Measurements from ENCODE around the gene DHRS11. TPM values are rescaled to one million over a fixed set of nuclear protein-coding genes. Genes with fewer than 3 reads are reported as not detected.

DHRS11 gene
- total RNA-seq, 1 experiment from 2014 or later, result 24.2 TPM

- Histone ChIP-seq H3K36me3 (ENCODE audit: low read depth) (no peaks in the 10 kb centered on the region), H3K4me3 (no peak overlapping the region), H3K9me3 (ENCODE audit: insufficient read depth, low read depth) (no peaks in the 10 kb centered on the region), H3K4me2 (no peak overlapping the region), H3K4me1 (replicated peaks; ENCODE audit: insufficient read depth) (no peaks in the 10 kb centered on the region), H3K27ac (no peak overlapping the region), H3F3A (ENCODE audit: insufficient read depth, low read depth) (no peaks in the 10 kb centered on the region), H2AFZ (no peak overlapping the region), H4K20me1 (ENCODE audit: insufficient read depth) (no peaks in the 10 kb centered on the region), H3K79me2 (ENCODE audit: low read depth) (no peaks in the 10 kb centered on the region), H3K27me3 (ENCODE audit: insufficient read depth, low read depth) (peaks cover 24% of the 10 kb centered on the region), H3K9me2 (ENCODE audit: insufficient read depth) (no peaks in the 10 kb centered on the region)
- POLR2A ChIA-PET (ENCODE audit: unreplicated experiment), result no interaction called here
- BruUV-seq (replicated peaks), result no TSS peak
- CTCF ChIA-PET, result no interaction called here
- no peak for TF ChIP-seq EZH2 (IDR thresholded peaks at IDR 0.05; ENCODE audit: low read depth)
- TF ChIP-seq, protein P1, sequence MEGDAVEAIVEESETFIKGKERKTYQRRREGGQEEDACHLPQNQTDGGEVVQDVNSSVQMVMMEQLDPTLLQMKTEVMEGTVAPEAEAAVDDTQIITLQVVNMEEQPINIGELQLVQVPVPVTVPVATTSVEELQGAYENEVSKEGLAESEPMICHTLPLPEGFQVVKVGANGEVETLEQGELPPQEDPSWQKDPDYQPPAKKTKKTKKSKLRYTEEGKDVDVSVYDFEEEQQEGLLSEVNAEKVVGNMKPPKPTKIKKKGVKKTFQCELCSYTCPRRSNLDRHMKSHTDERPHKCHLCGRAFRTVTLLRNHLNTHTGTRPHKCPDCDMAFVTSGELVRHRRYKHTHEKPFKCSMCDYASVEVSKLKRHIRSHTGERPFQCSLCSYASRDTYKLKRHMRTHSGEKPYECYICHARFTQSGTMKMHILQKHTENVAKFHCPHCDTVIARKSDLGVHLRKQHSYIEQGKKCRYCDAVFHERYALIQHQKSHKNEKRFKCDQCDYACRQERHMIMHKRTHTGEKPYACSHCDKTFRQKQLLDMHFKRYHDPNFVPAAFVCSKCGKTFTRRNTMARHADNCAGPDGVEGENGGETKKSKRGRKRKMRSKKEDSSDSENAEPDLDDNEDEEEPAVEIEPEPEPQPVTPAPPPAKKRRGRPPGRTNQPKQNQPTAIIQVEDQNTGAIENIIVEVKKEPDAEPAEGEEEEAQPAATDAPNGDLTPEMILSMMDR (conservative IDR thresholded peaks at IDR 0.05), result no peak
- intact Hi-C loops (cut with micrococcal nuclease; ENCODE audit: unreplicated experiment), result no loop called here
- DNase-seq, result no peak
Observed at GRCh38 chr17:36645422-36645821, 53.7 kb downstream of the DHRS11 start.

DNA sequence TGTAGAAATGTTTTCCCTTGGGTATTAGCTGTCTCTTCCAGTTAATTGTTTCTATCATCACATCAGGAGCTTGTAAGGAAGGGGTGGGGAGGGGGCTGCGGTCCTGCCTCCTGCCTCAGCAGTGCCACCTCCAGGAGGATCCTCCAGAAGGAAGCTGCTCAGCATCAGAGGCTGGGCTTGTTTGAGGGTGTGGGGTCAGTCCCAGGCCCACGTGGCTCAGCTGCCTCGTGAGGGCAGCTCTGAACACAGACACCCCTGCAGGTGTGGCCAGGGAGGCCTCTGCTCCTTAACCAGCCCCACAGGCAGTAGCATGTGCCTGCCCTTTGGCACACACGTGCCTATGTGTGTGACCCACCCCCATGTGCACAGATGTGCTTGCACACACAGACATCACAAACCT lies 56.0 kb downstream of the DHRS11 start:
- no peak for DNase-seq
- TF ChIP-seq EZH2 (IDR thresholded peaks at IDR 0.05; ENCODE audit: low read depth), result no peak
- TF ChIP-seq, protein P1 (conservative IDR thresholded peaks at IDR 0.05), result no peak; the same call in 1 of the 2 replicates
- CTCF ChIA-PET, result interaction anchor here (0.7 kb wide), 1 partner anchor 400 kb away, joined by 6 read pairs; no protein-coding TSS in a partner anchor
- Histone ChIP-seq H3K4me3 (no peak overlapping the region), H3K4me1 (replicated peaks; ENCODE audit: insufficient read depth) (peaks cover 8% of the 10 kb centered on the region), H3K27ac (no peak overlapping the region), H3K36me3 (ENCODE audit: low read depth) (no peaks in the 10 kb centered on the region), H3K27me3 (ENCODE audit: insufficient read depth, low read depth) (peaks cover 17% of the 10 kb centered on the region), H3K79me2 (ENCODE audit: low read depth) (no peaks in the 10 kb centered on the region), H2AFZ (no peak overlapping the region), H3F3A (ENCODE audit: insufficient read depth, low read depth) (no peaks in the 10 kb centered on the region), H3K9me2 (ENCODE audit: insufficient read depth) (no peaks in the 10 kb centered on the region), H3K9me3 (ENCODE audit: insufficient read depth, low read depth) (no peaks in the 10 kb centered on the region), H3K4me2 (no peak overlapping the region), H4K20me1 (ENCODE audit: insufficient read depth) (no peaks in the 10 kb centered on the region)
- no TSS peak for BruUV-seq (replicated peaks)
- intact Hi-C loops (cut with micrococcal nuclease; ENCODE audit: unreplicated experiment), result no loop called here
- POLR2A ChIA-PET (ENCODE audit: unreplicated experiment), result no interaction called here

GRCh38 chr17:36650096-36650775 lies 58.6 kb downstream of the DHRS11 start:
- no peaks in the 10 kb centered on the region for H3K9me3 ChIP-seq (ENCODE audit: insufficient read depth, low read depth)
- no peak overlapping the region for H2AFZ ChIP-seq
- no peak overlapping the region for H3K4me3 ChIP-seq
- BruUV-seq (replicated peaks), result no TSS peak
- no peak overlapping the region for H3K4me2 ChIP-seq
- no peaks in the 10 kb centered on the region for H4K20me1 ChIP-seq (ENCODE audit: insufficient read depth)
- ChIA-PET POLR2A (ENCODE audit: unreplicated experiment) (no interaction called here), CTCF (no interaction called here)
- no peak for DNase-seq
- H3K79me2 ChIP-seq (ENCODE audit: low read depth), result no peaks in the 10 kb centered on the region
- TF ChIP-seq, protein P1 (conservative IDR thresholded peaks at IDR 0.05), result no peak
- no peak for TF ChIP-seq EZH2 (IDR thresholded peaks at IDR 0.05; ENCODE audit: low read depth)
- no peaks in the 10 kb centered on the region for H3K9me2 ChIP-seq (ENCODE audit: insufficient read depth)
- no peak overlapping the region for H3K27ac ChIP-seq
- intact Hi-C loops (cut with micrococcal nuclease; ENCODE audit: unreplicated experiment), result no loop called here
- no peaks in the 10 kb centered on the region for H3F3A ChIP-seq (ENCODE audit: insufficient read depth, low read depth)
- no peaks in the 10 kb centered on the region for H3K36me3 ChIP-seq (ENCODE audit: low read depth)
- H3K4me1 ChIP-seq (replicated peaks; ENCODE audit: insufficient read depth), result peaks cover 15% of the 10 kb centered on the region
- H3K27me3 ChIP-seq (ENCODE audit: insufficient read depth, low read depth), result 0 out of 2 replicates have a peak, but pooled peaks cover 4% of the 10 kb centered on the region

Other genes starting within 250 kb of the DHRS11 start
- gene TBC1D3H, start 203.4 kb upstream of the DHRS11 start, total RNA-seq (2021), result not detected in 2 replicates
- 32.1 and 35.5 TPM in 2 replicates for gene ZNHIT3, start 105.2 kb upstream of the DHRS11 start, total RNA-seq (2021)
- 110 and 115 TPM in 2 replicates for gene MYO19, start 57.0 kb upstream of the DHRS11 start, total RNA-seq (2021)
- gene PIGW, start 56.9 kb upstream of the DHRS11 start, total RNA-seq (2021), result 6.3 and 8.0 TPM in 2 replicates
- gene GGNBP2, start 47.0 kb upstream of the DHRS11 start, total RNA-seq (2021), result 51.4 and 59.6 TPM in 2 replicates
- gene MRM1, start 9.7 kb downstream of the DHRS11 start, total RNA-seq (2021), result 9.6 and 10.9 TPM in 2 replicates